GM12892 (cell line): Measurements from ENCODE around the gene SUCNR1.
"Not testable (repeated sequence)": the region's sequence is repeated elsewhere in the genome, so short reads cannot be mapped to it uniquely, and the experiment has no call there.

Source experiments
- DNase-seq: peaks from one replicate; pipeline ENCODE4 v3.0.0; 2011; ENCODE audit not compliant: insufficient read length
- FAIRE-seq: peaks from 2 replicates; lab custom pipeline; 2011; peaks lifted over from hg19 to GRCh38; lab: Jason Lieb, UNC
- POLR2A ChIP-seq: IDR thresholded peaks from 2 replicates; pipeline ENCODE4 v1.6.1; 2011; ENCODE audit warnings: low read depth, low read length, control low read depth
- POLR2AphosphoS5 ChIP-seq: IDR thresholded peaks from 2 replicates; pipeline ENCODE4 v1.6.1; 2011; ENCODE audit warnings: low read depth, low read length, control low read depth
- TAF1 ChIP-seq: IDR thresholded peaks from 2 replicates; pipeline ENCODE4 v1.6.1; 2011; ENCODE audit warnings: low read depth, mild to moderate bottlenecking, control low read depth, low read length, borderline replicate concordance

SUCNR1 gene

DNA sequence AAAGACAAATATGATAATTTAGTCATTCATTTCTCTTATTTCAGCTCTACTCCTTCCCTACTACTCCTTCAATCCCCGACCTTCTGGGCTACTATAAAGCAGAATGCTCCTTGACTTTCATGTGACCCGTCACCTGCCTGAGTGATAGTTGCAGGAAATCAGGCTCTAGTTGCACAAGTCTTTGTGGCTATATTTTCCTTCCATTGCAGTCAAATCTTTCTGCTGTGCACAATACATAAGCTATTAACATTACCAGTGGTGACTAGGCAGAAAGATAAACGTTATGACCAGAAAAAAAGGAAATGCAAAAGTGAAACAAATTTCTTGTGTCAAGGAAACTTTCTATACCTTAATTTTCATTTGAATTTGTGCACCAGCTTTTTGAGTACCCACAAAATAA is 2.3 kb downstream of the SUCNR1 start:
- TF ChIP-seq TAF1 (no peak), POLR2A (no peak), POLR2AphosphoS5 (no peak)
- FAIRE-seq (peak; percentile 56), DNase-seq (no peak)

DNA sequence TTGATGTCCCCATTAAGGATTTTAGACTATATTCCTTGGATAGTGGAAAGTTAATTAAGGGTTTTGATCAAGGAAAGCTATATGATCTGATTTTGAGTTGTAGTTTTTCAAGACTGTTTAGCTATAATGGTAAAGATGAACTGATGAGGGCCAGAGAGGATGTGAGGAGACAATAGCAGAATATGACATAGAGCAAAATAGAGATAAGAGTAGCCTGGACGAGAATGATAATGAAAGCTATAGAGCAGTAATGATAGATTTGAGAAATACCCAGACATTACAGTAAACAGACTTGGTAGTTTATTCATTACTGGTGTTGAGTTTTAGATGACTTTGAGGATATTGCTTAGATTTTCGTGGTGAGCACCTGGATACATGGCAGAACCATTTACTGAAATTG is 3.8 kb downstream of the SUCNR1 start:
- no peak for DNase-seq
- no peak for TF ChIP-seq TAF1
- no peak for TF ChIP-seq POLR2AphosphoS5
- TF ChIP-seq POLR2A, result no peak
- no peak for FAIRE-seq

DNA sequence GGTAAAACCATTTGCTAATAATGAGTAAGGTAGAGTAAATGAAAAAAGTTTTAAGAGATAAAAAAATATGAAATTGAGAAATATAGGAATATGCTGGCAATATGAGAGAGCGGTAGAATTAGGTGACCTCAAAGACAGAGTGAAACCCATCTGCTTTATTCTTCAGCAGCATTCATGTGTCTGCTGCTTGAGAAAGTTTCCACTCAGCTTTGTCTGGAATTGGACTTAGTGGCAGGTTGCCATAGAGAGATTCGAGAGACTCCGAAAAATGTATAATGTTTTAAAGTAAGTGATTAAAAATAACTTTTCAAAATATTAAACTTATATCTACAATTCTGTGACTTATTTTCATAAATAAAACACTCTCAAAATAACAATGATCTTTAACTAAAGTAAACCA is 5.0 kb downstream of the SUCNR1 start:
- DNase-seq, result no peak
- TF ChIP-seq POLR2AphosphoS5 (no peak), POLR2A (no peak), TAF1 (no peak)
- FAIRE-seq, result no peak

DNA sequence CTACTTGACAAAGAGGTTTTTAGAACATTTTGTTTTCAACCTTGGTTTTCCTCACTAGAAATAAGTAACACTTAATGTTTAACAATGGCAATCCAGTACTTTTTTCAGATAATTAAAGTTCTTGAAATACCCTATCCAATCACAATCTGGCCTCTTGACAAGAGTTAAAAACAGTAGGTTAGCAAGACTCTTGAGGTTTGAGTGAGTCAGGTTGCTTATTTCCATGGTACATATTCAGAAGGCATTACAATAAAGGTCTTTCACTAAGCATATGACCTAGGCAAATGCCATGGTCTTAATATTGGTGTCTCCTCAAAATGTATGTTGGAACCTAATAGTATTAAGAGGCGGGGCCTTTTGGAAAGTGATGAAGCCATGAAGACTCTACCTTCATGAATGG is 5.6 kb downstream of the SUCNR1 start:
- no peak for FAIRE-seq

DNA sequence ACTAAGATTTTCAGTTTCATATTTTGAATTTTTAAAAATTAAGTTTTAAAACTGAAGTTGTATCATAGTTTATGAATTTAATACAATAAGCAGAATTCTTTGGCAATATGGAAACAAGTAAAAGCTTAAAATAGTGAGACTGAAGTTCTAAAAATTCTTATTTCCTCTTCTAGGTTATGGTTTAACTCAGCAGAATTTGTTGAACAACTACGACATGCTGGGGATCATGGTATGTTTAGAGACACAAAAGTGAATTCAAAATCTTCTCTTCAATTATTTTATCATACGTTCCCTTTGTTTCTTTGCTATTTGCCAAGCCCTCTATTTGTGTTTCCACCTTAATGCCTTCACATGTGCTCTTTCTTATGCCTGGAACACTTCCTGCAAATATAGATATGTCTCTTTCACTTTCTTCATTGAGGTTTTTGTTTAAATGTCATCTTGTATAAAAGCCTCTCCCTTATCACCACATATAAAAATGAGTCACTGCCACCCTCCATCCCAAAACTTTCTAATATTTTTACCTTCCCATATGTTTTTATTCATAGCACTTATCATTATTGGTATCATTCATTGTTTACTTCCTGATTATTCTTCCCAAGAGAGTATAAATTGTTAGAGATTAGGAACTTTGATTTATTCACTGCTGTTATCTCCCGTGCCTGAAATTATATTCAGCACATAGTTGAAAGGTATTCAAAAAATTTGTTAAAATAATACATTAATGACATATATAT is 6.4 kb downstream of the SUCNR1 start:
- FAIRE-seq, result no peak
- TF ChIP-seq TAF1 (no peak), POLR2AphosphoS5 (no peak), POLR2A (no peak)
- DNase-seq, result no peak

More for the DNA sequence above, 5.6 kb downstream of the SUCNR1 start:
- no peak for DNase-seq
- TF ChIP-seq TAF1 (no peak), POLR2AphosphoS5 (no peak), POLR2A (no peak)

DNA sequence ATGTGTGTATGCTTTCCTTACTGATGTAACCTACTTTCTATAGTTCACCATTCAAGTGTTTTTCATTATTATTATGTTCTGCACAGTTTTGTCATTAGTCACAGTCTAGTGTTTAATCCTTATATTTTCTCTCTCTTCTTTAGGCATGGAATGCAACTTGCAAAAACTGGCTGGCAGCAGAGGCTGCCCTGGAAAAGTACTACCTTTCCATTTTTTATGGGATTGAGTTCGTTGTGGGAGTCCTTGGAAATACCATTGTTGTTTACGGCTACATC is 6.9 kb downstream of the SUCNR1 start:
- no peak for TF ChIP-seq TAF1
- TF ChIP-seq POLR2A, result no peak
- no peak for TF ChIP-seq POLR2AphosphoS5
- no peak for FAIRE-seq
- no peak for DNase-seq

DNA sequence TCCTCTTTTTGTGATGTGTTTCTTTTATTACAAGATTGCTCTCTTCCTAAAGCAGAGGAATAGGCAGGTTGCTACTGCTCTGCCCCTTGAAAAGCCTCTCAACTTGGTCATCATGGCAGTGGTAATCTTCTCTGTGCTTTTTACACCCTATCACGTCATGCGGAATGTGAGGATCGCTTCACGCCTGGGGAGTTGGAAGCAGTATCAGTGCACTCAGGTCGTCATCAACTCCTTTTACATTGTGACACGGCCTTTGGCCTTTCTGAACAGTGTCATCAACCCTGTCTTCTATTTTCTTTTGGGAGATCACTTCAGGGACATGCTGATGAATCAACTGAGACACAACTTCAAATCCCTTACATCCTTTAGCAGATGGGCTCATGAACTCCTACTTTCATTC is 7.7 kb downstream of the SUCNR1 start:
- DNase-seq, result no peak
- no peak for TF ChIP-seq TAF1
- TF ChIP-seq POLR2AphosphoS5, result no peak
- TF ChIP-seq POLR2A, result no peak
- FAIRE-seq, result no peak

DNA sequence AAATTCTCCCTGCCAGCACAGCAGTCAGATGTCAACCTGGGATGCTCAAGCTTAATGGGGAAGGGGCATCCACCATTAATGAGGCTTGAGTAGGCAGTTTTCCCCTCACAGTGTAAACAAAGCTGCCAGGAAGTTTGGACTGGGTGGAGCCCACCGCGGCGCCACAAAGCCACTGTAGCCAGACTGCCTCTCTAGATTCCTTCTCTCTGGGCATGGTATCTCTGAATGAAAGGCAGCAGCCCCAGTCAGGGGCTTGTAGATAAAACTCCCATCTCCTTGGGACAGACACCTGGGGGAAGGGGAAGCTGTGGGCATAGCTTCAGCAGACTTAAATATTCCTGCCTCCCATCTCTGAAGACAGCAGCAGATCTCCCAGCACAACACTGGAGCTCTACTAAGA is 12.0 kb downstream of the SUCNR1 start:
- DNase-seq, FAIRE-seq: not testable (repeated sequence)

DNA sequence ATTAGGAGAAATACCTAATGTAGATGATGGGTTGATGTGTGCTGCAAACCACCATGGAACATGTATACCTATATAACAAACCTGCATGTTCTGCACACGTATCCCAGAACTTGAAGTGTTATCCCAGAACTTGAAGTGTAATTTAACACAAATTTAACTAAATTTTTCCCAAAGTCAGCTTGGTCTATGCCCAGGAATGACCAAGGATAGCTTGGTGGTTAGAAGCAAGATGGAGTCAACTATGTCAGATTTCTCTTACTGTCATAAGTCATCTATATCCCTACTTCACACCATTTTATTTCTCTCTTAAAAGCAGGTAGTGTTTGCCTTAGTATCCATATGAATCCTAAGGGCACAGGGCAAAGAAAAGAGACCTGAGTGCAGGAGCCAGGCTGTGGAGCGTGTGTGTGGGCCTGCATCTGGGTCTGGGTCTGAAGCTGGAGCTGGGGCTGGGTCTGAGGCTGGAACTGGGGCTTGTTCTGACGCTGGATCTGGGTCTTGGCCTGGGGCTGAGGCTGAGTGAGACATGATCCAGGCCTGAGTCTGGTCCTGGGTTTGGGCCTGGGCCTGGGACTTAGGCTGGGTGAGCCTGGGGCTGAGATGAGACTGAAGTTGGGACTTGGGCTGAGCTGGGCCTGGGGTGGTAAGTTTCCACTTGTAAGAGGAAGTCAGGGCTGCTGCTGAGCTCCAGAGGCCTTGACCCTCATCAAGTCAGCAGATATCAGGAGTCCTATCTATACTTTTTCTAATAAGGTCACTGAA is 14.2 kb downstream of the SUCNR1 start:
- DNase-seq, FAIRE-seq: not testable (repeated sequence)

DNA sequence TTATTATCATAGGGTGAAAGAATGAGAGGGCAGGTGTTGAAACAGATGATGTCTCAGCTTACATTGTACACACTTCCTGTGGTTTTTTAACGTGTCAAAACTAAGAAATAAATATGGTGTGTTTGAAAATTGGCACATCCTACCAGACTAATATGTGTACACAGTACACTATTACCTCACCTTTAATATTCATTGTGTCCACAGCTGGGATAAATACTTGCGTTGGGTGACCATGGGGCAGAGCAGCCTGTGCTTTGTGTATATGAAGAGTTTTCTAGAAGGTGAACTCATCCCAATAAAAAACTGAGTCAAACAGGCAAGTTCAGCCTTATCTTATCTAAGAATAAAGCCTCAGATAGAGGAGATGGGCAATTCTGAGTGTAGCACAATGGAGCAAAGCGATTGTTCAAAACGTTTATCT is 17.3 kb downstream of the SUCNR1 start:
- FAIRE-seq (no peak), DNase-seq (no peak)
- TF ChIP-seq TAF1 (no peak), POLR2A (no peak), POLR2AphosphoS5 (no peak)

DNA sequence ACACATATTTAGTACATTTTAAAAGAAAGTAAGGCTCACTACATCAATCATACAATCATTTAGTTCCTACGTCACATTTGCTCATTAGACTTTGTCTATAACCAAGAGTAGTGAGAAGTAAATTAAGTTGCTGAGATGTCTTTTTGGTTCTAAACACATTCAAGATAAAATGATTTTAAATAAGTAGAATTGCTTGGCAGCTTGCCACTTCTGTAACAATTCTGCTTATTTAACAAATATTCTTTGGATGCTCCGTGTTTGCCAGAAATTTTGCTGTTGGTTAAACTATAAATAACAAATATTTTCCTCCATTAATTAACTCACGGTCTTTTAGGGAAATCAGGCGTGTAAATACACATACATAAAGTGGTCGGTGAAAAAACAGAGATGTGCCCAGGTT is 18.3 kb downstream of the SUCNR1 start:
- no peak for FAIRE-seq
- no peak for DNase-seq
- no peak for TF ChIP-seq TAF1
- TF ChIP-seq POLR2A, result no peak
- no peak for TF ChIP-seq POLR2AphosphoS5

DNA sequence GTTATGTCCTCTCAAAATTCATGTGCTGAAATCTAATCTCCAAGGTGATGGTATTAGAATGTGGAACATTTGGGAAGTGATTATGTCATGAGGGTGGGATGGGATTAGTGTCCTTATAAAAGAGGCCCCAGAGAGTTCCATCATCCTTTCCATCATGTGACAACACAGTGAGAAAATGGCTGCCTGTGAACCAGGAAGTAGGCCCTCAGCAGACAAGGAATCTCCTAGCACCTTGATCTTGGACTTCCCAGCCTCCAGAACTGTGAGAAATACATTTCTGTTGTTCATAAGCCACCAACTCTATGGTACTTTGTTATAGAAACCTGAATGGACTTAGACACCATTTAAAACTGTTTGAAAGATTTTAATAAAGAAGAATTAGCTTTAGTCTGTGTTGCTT is 20.8 kb downstream of the SUCNR1 start:
- no peak for DNase-seq
- FAIRE-seq, result no peak
- no peak for TF ChIP-seq POLR2A
- no peak for TF ChIP-seq POLR2AphosphoS5
- no peak for TF ChIP-seq TAF1

DNA sequence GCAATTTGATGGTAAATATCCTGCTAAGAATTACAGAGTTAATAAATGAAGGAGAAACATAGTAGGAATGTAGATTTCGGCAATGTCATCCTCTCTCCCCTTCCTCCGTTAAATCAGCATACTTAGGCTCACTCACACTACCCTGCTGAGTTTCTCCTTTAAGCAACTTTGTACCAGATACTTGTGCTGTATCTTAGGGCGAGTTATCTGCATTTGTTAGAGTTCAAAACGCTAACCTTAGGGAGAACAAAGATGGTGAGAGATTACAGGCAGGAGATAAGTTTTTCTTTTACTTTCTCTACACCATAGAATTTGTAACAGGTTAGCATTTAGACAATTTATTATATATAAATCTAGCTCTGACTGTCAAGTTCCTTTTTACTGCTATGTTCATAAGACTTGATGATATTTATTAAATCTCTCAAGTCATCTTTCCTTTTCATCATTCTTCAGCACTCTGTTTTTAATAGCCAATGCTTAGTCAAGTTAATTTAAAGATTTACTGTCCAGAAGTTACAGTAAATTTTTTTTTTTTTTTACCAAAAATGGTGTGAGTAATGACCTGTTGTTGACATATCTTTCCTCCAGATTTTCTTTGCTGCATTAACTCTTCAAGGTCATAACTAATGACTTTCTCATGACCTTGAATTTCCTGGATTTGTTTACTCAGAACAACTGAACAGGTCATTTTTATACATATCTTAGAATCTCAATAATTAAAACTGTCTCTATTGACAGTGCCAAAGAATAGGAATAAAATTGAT is 22.2 kb downstream of the SUCNR1 start:
- TF ChIP-seq TAF1 (no peak), POLR2A (no peak), POLR2AphosphoS5 (no peak)
- FAIRE-seq (no peak), DNase-seq (no peak)
